Suprapubic skin (tissue), 4 donors: Measurements from ENCODE around the gene PTPRN2. TPM values are rescaled to one million over a fixed set of nuclear protein-coding genes. Genes with fewer than 3 reads are reported as not detected.
"Not testable (repeated sequence)": the region's sequence is repeated elsewhere in the genome, so short reads cannot be mapped to it uniquely, and the experiment has no call there.

Source experiments
- DNase-seq, 2 donors: peaks; one replicate each; pipeline ENCODE4 v3.0.0-alpha.2; 2019; ENCODE audit warnings: low spot score in 2 of 2
- H3K27ac ChIP-seq: fragments of 200-600 bp; sonication (generic); one replicate; pipeline ENCODE4 v1.5.1; 2019
- H3K27me3 ChIP-seq: fragments of 200-600 bp; sonication (generic); one replicate; pipeline ENCODE4 v1.5.1; 2019
- H3K36me3 ChIP-seq: fragments of 200-600 bp; sonication (generic); one replicate; pipeline ENCODE4 v1.5.1; 2019
- H3K4me1 ChIP-seq: fragments of 200-600 bp; sonication (generic); one replicate; pipeline ENCODE4 v1.5.1; 2019
- H3K4me3 ChIP-seq: fragments of 200-600 bp; sonication (generic); one replicate; pipeline ENCODE4 v1.5.1; 2019; ENCODE audit warnings: mild to moderate bottlenecking
- H3K9me3 ChIP-seq: fragments of 200-600 bp; sonication (generic); one replicate; pipeline ENCODE4 v1.5.1; 2019
- CTCF ChIP-seq, 2 donors: fragments of 200-600 bp in 1 of 2; fragments of 450-650 bp in 1 of 2; sonication (generic) in 1 of 2; IDR thresholded peaks; one replicate each; pipeline ENCODE4 v1.5.1; 2016 to 2019; ENCODE audit warnings: antibody characterized with exemption in 2 of 2, mild to moderate bottlenecking in 1 of 2, moderate library complexity in 1 of 2
- EP300 ChIP-seq: sonication (generic); formaldehyde crosslinking; IDR thresholded peaks from one replicate; pipeline ENCODE4 v1.6.1; 2017; ENCODE audit warnings: antibody characterized with exemption
- POLR2A ChIP-seq, 2 donors: fragments of 450-650 bp; IDR thresholded peaks; one replicate each; pipeline ENCODE4 v1.6.1; 2017; ENCODE audit warnings: antibody characterized with exemption in 2 of 2, mild to moderate bottlenecking in 2 of 2, moderate library complexity in 2 of 2
- POLR2AphosphoS5 ChIP-seq, 3 donors: sonication (generic); formaldehyde crosslinking; IDR thresholded peaks; one replicate each; pipeline ENCODE4 v1.6.1; 2017; ENCODE audit warnings: antibody characterized with exemption in 3 of 3
- whole genome bisulfite sequencing: methylation state at CpG from one replicate; pipeline ENCODE4 v1.1.5; 2018; 5-methylcytosine and 5-hydroxymethylcytosine counted together
- total RNA-seq, 4 donors: library from RNA; depleted of rRNA; stranded (reverse); fragments of >200 nt; gene quantifications; one replicate each; pipeline ENCODE4 v1.1.0, GENCODE V29; 2016

Gene PTPRN2
- total RNA-seq, 4 donors from 2014 or later = 0.23 to 1.8 (median 1.3) TPM

- WGBS = 87% methylated on average over 27 of the region's 28 CpGs
- H3K27me3 ChIP-seq = peaks cover 13% of the 10 kb centered on the region
- TF ChIP-seq POLR2AphosphoS5 (IDR thresholded peaks at IDR 0.05) (no peak), EP300 (no peak), POLR2A (IDR thresholded peaks at IDR 0.05) (no peak), CTCF (IDR thresholded peaks at IDR 0.05) (no peak)
- no peak for DNase-seq
- no peak overlapping the region for H3K27ac ChIP-seq
- H3K4me3 ChIP-seq = no peak overlapping the region
- H3K36me3 ChIP-seq = no peaks in the 10 kb centered on the region
- H3K9me3 ChIP-seq = no peaks in the 10 kb centered on the region
- no peaks in the 10 kb centered on the region for H3K4me1 ChIP-seq
Measured at GRCh38 chr7:157734676-157735640, 852.7 kb downstream of the PTPRN2 start.

GRCh38 chr7:157733760-157734395 lies 853.7 kb downstream of the PTPRN2 start:
- H3K36me3 ChIP-seq = not testable (repeated sequence)

GRCh38 chr7:157731126-157731525 lies 856.5 kb downstream of the PTPRN2 start:
- TF ChIP-seq POLR2A (IDR thresholded peaks at IDR 0.05) (no peak), EP300 (no peak)
- WGBS = 61% methylated on average over 13 of the region's 13 CpGs
- Histone ChIP-seq H3K4me1 (no peaks in the 10 kb centered on the region), H3K4me3 (no peak overlapping the region), H3K9me3 (no peaks in the 10 kb centered on the region), H3K36me3 (no peaks in the 10 kb centered on the region), H3K27me3 (peaks cover 8% of the 10 kb centered on the region), H3K27ac (no peak overlapping the region)
- DNase-seq = no peak

More at GRCh38 chr7:157733760-157734395, 853.7 kb downstream of the PTPRN2 start:
- not testable (repeated sequence) for H3K4me3 ChIP-seq, H3K27ac ChIP-seq, H3K4me1 ChIP-seq, H3K9me3 ChIP-seq, DNase-seq, H3K27me3 ChIP-seq
- WGBS = 93% methylated on average over 33 of the region's 33 CpGs

- no peaks in the 10 kb centered on the region for H3K36me3 ChIP-seq
- H3K4me1 ChIP-seq = no peaks in the 10 kb centered on the region
- H3K9me3 ChIP-seq = no peaks in the 10 kb centered on the region
- no peak for DNase-seq
- H3K27ac ChIP-seq = no peak overlapping the region
- WGBS = 69% methylated on average over 10 of the region's 15 CpGs
- no peak overlapping the region for H3K4me3 ChIP-seq
- no peak for TF ChIP-seq EP300
- TF ChIP-seq POLR2AphosphoS5 (IDR thresholded peaks at IDR 0.05) = no peak
- TF ChIP-seq POLR2A (IDR thresholded peaks at IDR 0.05) = no peak
- no peak for TF ChIP-seq CTCF (IDR thresholded peaks at IDR 0.05)
- H3K27me3 ChIP-seq = peaks cover 13% of the 10 kb centered on the region
Measured at GRCh38 chr7:157730614-157731013, 857.0 kb downstream of the PTPRN2 start.

- H3K9me3 ChIP-seq = no peaks in the 10 kb centered on the region
- H3K4me3 ChIP-seq = no peak overlapping the region
- H3K36me3 ChIP-seq = no peaks in the 10 kb centered on the region
- TF ChIP-seq POLR2AphosphoS5 (IDR thresholded peaks at IDR 0.05) (no peak), POLR2A (IDR thresholded peaks at IDR 0.05) (no peak), EP300 (no peak), CTCF (IDR thresholded peaks at IDR 0.05) (no peak)
- H3K4me1 ChIP-seq = no peaks in the 10 kb centered on the region
- no peak overlapping the region for H3K27ac ChIP-seq
- DNase-seq = no peak
- peaks cover 9% of the 10 kb centered on the region for H3K27me3 ChIP-seq
- 76% methylated on average over 11 of the region's 11 CpGs for WGBS
Measured at GRCh38 chr7:157729566-157729965, 858.1 kb downstream of the PTPRN2 start.

- 91% methylated on average over 6 of the region's 21 CpGs for WGBS
- H3K36me3 ChIP-seq = no peaks in the 10 kb centered on the region
Measured at GRCh38 chr7:157727964-157728615, 859.5 kb downstream of the PTPRN2 start.

More at GRCh38 chr7:157727964-157728615, 859.5 kb downstream of the PTPRN2 start:
- H3K27me3 ChIP-seq = peaks cover 9% of the 10 kb centered on the region
- H3K9me3 ChIP-seq = no peaks in the 10 kb centered on the region
- no peak overlapping the region for H3K4me3 ChIP-seq
- no peak for TF ChIP-seq POLR2A (IDR thresholded peaks at IDR 0.05)
- no peak for TF ChIP-seq EP300
- TF ChIP-seq POLR2AphosphoS5 (IDR thresholded peaks at IDR 0.05) = no peak
- no peak for TF ChIP-seq CTCF (IDR thresholded peaks at IDR 0.05)
- no peak for DNase-seq
- no peaks in the 10 kb centered on the region for H3K4me1 ChIP-seq
- no peak overlapping the region for H3K27ac ChIP-seq
